GM10847 (cell line): ENCODE results near the gene GRIK4.

Experiments
- POLR2A ChIP-seq: IDR thresholded peaks from 2 replicates; pipeline ENCODE4 v1.6.1; 2011; ENCODE audit not compliant: insufficient read length; ENCODE audit errors: extremely low read depth

GRIK4 gene

GRCh38 chr11:120501976-120502755, 9.4 kb upstream of the GRIK4 start:
- TF ChIP-seq POLR2A: no peak

GRCh38 chr11:120505801-120506425, 5.6 kb upstream of the GRIK4 start:
- TF ChIP-seq POLR2A: no peak

DNA sequence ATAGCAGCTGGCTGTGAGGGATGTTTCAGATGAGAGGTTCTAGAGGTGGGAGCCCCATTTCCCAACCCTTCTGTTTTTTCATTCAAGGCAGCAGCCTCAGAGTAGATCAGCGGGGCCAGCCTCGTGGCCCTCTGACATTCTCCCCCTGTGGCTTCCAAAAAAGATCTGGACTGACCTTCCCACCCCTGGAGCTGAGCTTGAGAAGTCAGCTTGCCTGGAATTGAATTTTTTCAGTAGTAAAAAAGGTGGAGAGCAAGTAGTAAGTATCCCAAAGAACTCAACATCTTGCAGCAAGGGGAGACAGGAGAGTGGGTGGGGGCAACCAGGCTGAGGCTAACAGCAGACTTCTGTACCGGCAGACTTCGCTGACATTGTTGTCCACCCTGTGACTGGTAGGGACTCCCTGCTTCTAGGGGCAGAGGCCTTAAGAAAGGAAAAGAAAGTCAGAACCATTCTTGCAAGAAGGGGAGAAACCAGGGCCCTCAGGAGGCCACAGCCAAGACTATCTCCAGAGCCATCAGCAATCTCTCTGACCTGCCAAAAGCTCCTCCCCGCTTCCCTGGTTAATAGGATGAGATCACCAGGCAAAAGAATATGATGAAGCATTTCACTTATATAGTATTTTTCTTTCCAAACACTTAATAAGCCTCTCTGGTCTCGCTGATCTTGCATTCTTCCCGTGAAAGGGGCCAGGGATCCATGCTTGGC, 2.0 kb upstream of the GRIK4 start:
- no peak for TF ChIP-seq POLR2A

GRCh38 chr11:120510406-120511115, 987 bp upstream of the GRIK4 start:
- TF ChIP-seq POLR2A: no peak

GRCh38 chr11:120511820-120512738, 531 bp downstream of the GRIK4 start:
- TF ChIP-seq POLR2A: no peak

GRCh38 chr11:120512739-120513435, 1.3 kb downstream of the GRIK4 start:
- TF ChIP-seq POLR2A: no peak

GRCh38 chr11:120513436-120514315, 2.1 kb downstream of the GRIK4 start:
- no peak for TF ChIP-seq POLR2A

- no peak for TF ChIP-seq POLR2A
Measured at GRCh38 chr11:120514541-120515121, 3.1 kb downstream of the GRIK4 start.

- TF ChIP-seq POLR2A: no peak
Measured at GRCh38 chr11:120515186-120515723, 3.7 kb downstream of the GRIK4 start.

DNA sequence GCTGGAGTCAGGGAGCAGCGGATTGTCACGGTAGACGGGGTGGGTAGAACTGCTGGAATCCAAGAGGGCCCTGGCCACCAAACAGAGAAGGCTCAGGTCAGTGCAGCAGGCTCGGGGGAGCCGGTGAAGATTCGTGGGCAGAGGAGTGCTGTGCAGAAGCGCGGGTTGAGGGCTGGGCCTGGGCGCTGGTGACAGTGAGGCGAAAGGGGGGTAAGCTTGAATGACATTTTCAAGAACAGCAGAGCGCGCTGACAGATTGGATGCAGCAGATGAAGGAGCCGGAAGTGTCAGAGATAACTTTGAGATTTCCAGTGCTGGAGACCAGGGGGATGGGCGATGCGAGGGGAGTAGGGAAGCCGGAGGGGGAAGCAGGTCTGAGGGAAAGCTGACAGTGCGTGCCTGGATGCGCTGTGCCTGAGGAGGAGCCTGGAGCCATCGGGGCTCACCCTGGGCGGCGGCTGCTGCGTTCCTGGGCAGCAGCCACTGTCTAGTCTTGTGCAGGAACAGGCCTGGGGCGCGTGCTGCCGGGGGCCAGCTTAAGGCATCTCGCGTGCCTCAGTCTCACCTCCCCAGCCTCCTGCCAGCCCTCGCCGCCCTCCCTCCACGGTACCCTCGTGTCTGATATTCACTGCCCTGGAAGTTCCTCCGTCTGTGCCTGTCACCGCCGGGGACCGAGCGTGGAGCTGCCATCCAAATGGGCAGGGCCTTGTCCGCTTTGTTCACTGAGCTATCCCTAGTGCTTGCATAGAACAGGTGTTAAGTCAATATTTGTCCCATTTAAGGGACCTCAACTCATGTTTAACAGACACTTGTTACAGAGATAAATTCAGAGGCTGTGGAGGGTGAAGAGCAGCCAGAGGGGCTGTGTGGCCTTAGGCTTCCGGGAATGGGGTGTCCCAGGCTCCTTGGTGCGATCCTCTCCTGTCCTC, 5.2 kb downstream of the GRIK4 start:
- no peak for TF ChIP-seq POLR2A

DNA sequence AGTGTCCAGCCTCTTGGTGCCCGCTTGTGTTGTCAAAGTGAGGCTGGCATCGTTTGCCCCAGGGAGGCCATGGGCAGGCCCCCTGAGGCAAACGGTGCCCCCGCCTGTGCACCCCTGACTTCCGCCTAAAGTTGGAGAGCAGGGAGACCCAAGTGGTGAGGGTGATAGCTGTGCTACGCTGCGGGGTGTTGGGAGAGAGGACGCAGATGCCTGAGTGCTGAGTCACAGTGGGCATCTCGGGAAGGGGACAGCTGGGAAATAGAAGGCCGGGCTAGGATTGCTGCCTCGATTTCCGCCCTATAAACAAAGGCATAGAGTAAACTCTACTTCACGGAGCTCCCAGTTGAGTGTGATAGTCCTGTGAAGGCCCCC, 5.8 kb downstream of the GRIK4 start:
- no peak for TF ChIP-seq POLR2A
